ENCODE data around the gene SLC13A3.

The SLC13A3 gene

DNA sequence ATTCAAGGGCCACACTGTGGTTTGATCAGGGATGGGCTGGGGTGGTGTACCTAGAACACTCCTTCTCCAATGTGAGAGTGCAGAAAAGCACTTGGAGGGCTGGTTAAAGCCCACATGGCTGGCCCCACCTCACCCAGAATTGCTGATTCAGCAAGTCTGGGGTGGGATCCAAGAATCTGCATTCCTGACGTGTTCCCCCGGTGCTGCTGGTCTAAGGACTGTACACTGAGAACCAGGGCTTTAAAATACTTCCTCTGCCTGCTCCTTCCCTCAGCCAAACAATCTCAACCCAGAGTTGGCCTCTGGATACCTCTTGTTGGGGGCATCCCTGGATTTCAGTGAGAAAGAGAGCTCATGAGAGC, 87.4 kb downstream of the SLC13A3 start:
- H3K36me3 ChIP-seq (ENCODE audit: low read length) = no peaks in the 10 kb centered on the region
- H3K27ac ChIP-seq (ENCODE audit: low read depth, low read length) = no peak overlapping the region
- no peaks in the 10 kb centered on the region for H3K9me3 ChIP-seq (ENCODE audit: insufficient read depth, low read length)
- no peaks in the 10 kb centered on the region for H4K20me1 ChIP-seq (ENCODE audit: low read depth, low read length)
- no peaks in the 10 kb centered on the region for H3K9me2 ChIP-seq (replicated peaks; ENCODE audit: insufficient read depth, low read length)
- TF ChIP-seq, protein P1, sequence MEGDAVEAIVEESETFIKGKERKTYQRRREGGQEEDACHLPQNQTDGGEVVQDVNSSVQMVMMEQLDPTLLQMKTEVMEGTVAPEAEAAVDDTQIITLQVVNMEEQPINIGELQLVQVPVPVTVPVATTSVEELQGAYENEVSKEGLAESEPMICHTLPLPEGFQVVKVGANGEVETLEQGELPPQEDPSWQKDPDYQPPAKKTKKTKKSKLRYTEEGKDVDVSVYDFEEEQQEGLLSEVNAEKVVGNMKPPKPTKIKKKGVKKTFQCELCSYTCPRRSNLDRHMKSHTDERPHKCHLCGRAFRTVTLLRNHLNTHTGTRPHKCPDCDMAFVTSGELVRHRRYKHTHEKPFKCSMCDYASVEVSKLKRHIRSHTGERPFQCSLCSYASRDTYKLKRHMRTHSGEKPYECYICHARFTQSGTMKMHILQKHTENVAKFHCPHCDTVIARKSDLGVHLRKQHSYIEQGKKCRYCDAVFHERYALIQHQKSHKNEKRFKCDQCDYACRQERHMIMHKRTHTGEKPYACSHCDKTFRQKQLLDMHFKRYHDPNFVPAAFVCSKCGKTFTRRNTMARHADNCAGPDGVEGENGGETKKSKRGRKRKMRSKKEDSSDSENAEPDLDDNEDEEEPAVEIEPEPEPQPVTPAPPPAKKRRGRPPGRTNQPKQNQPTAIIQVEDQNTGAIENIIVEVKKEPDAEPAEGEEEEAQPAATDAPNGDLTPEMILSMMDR (IDR thresholded peaks at IDR 0.05; ENCODE audit: insufficient read depth, low read length, poor library complexity, severe bottlenecking) = no peak
- TF ChIP-seq EZH2phosphoT487 (conservative IDR thresholded peaks at IDR 0.05; ENCODE audit: low read length) = no peak
- no peaks in the 10 kb centered on the region for H3K79me2 ChIP-seq (ENCODE audit: insufficient read depth, low read length)
- no peak overlapping the region for H3K9ac ChIP-seq (ENCODE audit: low read length)
- H3F3A ChIP-seq (ENCODE audit: insufficient read depth) = no peaks in the 10 kb centered on the region
- no peaks in the 10 kb centered on the region for H3K27me3 ChIP-seq (ENCODE audit: low read length)
- H3K4me2 ChIP-seq (ENCODE audit: low read depth, low read length, poor library complexity, severe bottlenecking) = no peak overlapping the region
- H2AFZ ChIP-seq (ENCODE audit: low read depth, low read length, severe bottlenecking) = no peak overlapping the region
- no peak overlapping the region for H3K4me3 ChIP-seq (ENCODE audit: insufficient read depth, low read length, poor library complexity, severe bottlenecking)

- Histone ChIP-seq H3K4me3 (ENCODE audit: insufficient read depth, low read length, poor library complexity, severe bottlenecking) (no peak overlapping the region), H3K9ac (ENCODE audit: low read length) (no peak overlapping the region), H3K27ac (ENCODE audit: low read depth, low read length) (no peak overlapping the region), H3F3A (ENCODE audit: insufficient read depth) (no peaks in the 10 kb centered on the region), H2AFZ (ENCODE audit: low read depth, low read length, severe bottlenecking) (no peak overlapping the region), H3K4me2 (ENCODE audit: low read depth, low read length, poor library complexity, severe bottlenecking) (no peak overlapping the region), H3K9me2 (replicated peaks; ENCODE audit: insufficient read depth, low read length) (no peaks in the 10 kb centered on the region), H3K9me3 (ENCODE audit: insufficient read depth, low read length) (no peaks in the 10 kb centered on the region), H3K79me2 (ENCODE audit: insufficient read depth, low read length) (no peaks in the 10 kb centered on the region), H4K20me1 (ENCODE audit: low read depth, low read length) (no peaks in the 10 kb centered on the region), H3K36me3 (ENCODE audit: low read length) (no peaks in the 10 kb centered on the region), H3K27me3 (ENCODE audit: low read length) (no peaks in the 10 kb centered on the region)
- TF ChIP-seq EZH2phosphoT487 (conservative IDR thresholded peaks at IDR 0.05; ENCODE audit: low read length) = no peak
- TF ChIP-seq, protein P1 (IDR thresholded peaks at IDR 0.05; ENCODE audit: insufficient read depth, low read length, poor library complexity, severe bottlenecking) = no peak
Measured at GRCh38 chr20:46563170-46563859, 87.9 kb downstream of the SLC13A3 start.

GRCh38 chr20:46562373-46563169, 88.7 kb downstream of the SLC13A3 start:
- Histone ChIP-seq H3K36me3 (ENCODE audit: low read length) (no peaks in the 10 kb centered on the region), H3F3A (ENCODE audit: insufficient read depth) (no peaks in the 10 kb centered on the region), H3K9me3 (ENCODE audit: insufficient read depth, low read length) (no peaks in the 10 kb centered on the region), H3K9me2 (replicated peaks; ENCODE audit: insufficient read depth, low read length) (no peaks in the 10 kb centered on the region), H3K4me3 (ENCODE audit: insufficient read depth, low read length, poor library complexity, severe bottlenecking) (no peak overlapping the region), H4K20me1 (ENCODE audit: low read depth, low read length) (no peaks in the 10 kb centered on the region), H3K27me3 (ENCODE audit: low read length) (no peaks in the 10 kb centered on the region), H3K4me2 (ENCODE audit: low read depth, low read length, poor library complexity, severe bottlenecking) (no peak overlapping the region), H3K9ac (ENCODE audit: low read length) (no peak overlapping the region), H3K27ac (ENCODE audit: low read depth, low read length) (no peak overlapping the region), H3K79me2 (ENCODE audit: insufficient read depth, low read length) (no peaks in the 10 kb centered on the region), H2AFZ (ENCODE audit: low read depth, low read length, severe bottlenecking) (no peak overlapping the region)
- TF ChIP-seq, protein P1 (IDR thresholded peaks at IDR 0.05; ENCODE audit: insufficient read depth, low read length, poor library complexity, severe bottlenecking) = peak; percentile 46
- TF ChIP-seq EZH2phosphoT487 (conservative IDR thresholded peaks at IDR 0.05; ENCODE audit: low read length) = no peak
